Activated CD8-positive, alpha-beta memory T cell treated with anti-CD3 and anti-CD28 coated beads, Interleukin-2, amount 10 ng/mL, durations not matched to agents 7 days and 5 days (primary cell): ENCODE measurements around the gene CCSER1. TPM values are rescaled to one million over a fixed set of nuclear protein-coding genes. Genes with fewer than 3 reads are reported as not detected.
"Not testable (repeated sequence)": the region's sequence is repeated elsewhere in the genome, so short reads cannot be mapped to it uniquely, and the experiment has no call there.

Experiments
- ATAC-seq: fragments of 150-1000 bp; cut with Tn5 transposase; one replicate; pipeline ENCODE4 v1.10.0; 2021; ENCODE audit warnings: moderate library complexity
- CTCF ChIA-PET: fragments of 350-600 bp; sonication (Branson Sonifier 250); formaldehyde crosslinking; loops from one replicate; lab custom pipeline; 2021; ENCODE audit warnings: antibody characterized with exemption; lab: Charles Lee
- DNase-seq: peaks from one replicate; pipeline ENCODE4 v3.0.0-alpha.2; 2020
- H3K27ac Mint-ChIP-seq: one replicate; pipeline ENCODE4 v1.8.0; 2021; ENCODE audit warnings: mild to moderate bottlenecking, mixed read lengths
- H3K27me3 Mint-ChIP-seq: one replicate; pipeline ENCODE4 v1.8.0; 2021; ENCODE audit warnings: mixed read lengths
- H3K36me3 Mint-ChIP-seq: one replicate; pipeline ENCODE4 v1.8.0; 2021; ENCODE audit warnings: mild to moderate bottlenecking, mixed read lengths
- H3K4me1 Mint-ChIP-seq: one replicate; pipeline ENCODE4 v1.8.0; 2021; ENCODE audit warnings: mixed read lengths
- H3K4me3 Mint-ChIP-seq: one replicate; pipeline ENCODE4 v1.8.0; 2021; ENCODE audit warnings: mild to moderate bottlenecking, moderate library complexity, mixed read lengths
- H3K9me3 Mint-ChIP-seq: one replicate; pipeline ENCODE4 v1.8.0; 2022; ENCODE audit warnings: low read depth, mixed read lengths
- total RNA-seq, 2 experiments: library from RNA; stranded (reverse); gene quantifications; one replicate each; pipeline ENCODE4 v1.2.3, GENCODE V29; 2021

CCSER1 gene
- total RNA-seq, 2 experiments from 2014 or later: 0.16 TPM; not detected in 1

DNA sequence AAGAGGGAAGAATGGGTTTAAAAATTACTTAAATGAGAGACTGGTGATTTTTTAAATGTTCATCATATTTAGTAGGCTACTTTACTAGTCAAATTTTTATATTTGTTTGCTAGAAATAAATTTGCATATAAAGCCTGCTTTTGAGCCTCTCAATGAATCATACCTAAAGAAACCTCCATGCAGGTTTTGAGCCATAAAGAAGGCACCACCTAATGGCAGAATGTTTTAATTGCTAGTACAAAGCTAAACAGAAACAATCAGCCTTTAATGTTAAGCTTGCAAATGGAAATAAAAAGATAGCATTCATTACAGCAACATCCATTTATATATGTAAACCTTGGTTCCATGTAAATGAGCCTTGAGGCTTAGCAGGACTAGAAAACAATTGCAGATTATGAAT is 989.7 kb downstream of the CCSER1 start:
- CTCF ChIA-PET: no interaction called here
- H3K4me1 Mint-ChIP-seq: no peaks in the 10 kb centered on the region
- H3K27ac Mint-ChIP-seq: no peak overlapping the region
- no peak for ATAC-seq
- H3K27me3 Mint-ChIP-seq: no peaks in the 10 kb centered on the region
- H3K36me3 Mint-ChIP-seq: no peaks in the 10 kb centered on the region
- no peak overlapping the region for H3K4me3 Mint-ChIP-seq
- peaks cover 2% of the 10 kb centered on the region for H3K9me3 Mint-ChIP-seq
- no peak for DNase-seq

- Mint-ChIP-seq H3K9me3 (peaks cover 2% of the 10 kb centered on the region), H3K36me3 (no peaks in the 10 kb centered on the region)
Measured at GRCh38 chr4:91118597-91118996, 991.4 kb downstream of the CCSER1 start.

GRCh38 chr4:91123742-91124141 is 996.5 kb downstream of the CCSER1 start:
- Mint-ChIP-seq H3K4me3 (no peak overlapping the region), H3K9me3 (no peaks in the 10 kb centered on the region), H3K27me3 (no peaks in the 10 kb centered on the region), H3K36me3 (no peaks in the 10 kb centered on the region), H3K27ac (no peak overlapping the region), H3K4me1 (no peaks in the 10 kb centered on the region)
- CTCF ChIA-PET: no interaction called here
- DNase-seq (no peak), ATAC-seq (no peak)

More at GRCh38 chr4:91118597-91118996, 991.4 kb downstream of the CCSER1 start:
- ATAC-seq: no peak
- CTCF ChIA-PET: no interaction called here
- Mint-ChIP-seq H3K4me3 (no peak overlapping the region), H3K27ac (no peak overlapping the region), H3K27me3 (no peaks in the 10 kb centered on the region), H3K4me1 (no peaks in the 10 kb centered on the region)
- DNase-seq: no peak

GRCh38 chr4:91127192-91127591 is 1000.0 kb downstream of the CCSER1 start:
- H3K4me1 Mint-ChIP-seq: no peaks in the 10 kb centered on the region
- no peaks in the 10 kb centered on the region for H3K36me3 Mint-ChIP-seq
- no peaks in the 10 kb centered on the region for H3K27me3 Mint-ChIP-seq
- H3K27ac Mint-ChIP-seq: no peak overlapping the region
- no peak for DNase-seq
- ATAC-seq: no peak
- no peaks in the 10 kb centered on the region for H3K9me3 Mint-ChIP-seq
- CTCF ChIA-PET: no interaction called here
- H3K4me3 Mint-ChIP-seq: no peak overlapping the region

DNA sequence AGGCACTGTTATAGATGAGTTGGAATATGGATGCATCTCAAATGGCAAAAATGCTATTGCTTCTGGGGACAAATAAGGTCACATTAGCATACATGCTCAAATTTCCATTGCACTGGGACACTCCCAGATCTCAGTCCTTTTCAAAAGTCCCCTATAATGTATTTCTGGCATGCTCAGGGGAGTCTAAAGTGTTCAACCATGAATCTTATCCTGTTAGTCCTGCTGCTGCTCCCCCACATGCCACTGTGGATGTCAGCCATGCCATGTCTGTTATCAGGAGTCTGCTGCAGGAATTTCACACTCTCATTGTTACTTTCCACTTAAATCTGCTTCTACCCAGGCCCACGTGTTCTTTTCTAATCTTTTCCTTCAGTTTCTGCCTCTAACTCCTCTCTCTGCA is 1000.6 kb downstream of the CCSER1 start:
- Mint-ChIP-seq H3K4me1 (no peaks in the 10 kb centered on the region), H3K27ac (no peak overlapping the region), H3K9me3 (no peaks in the 10 kb centered on the region), H3K27me3 (no peaks in the 10 kb centered on the region), H3K4me3 (no peak overlapping the region), H3K36me3 (no peaks in the 10 kb centered on the region)
- DNase-seq (no peak), ATAC-seq (no peak)
- CTCF ChIA-PET: no interaction called here

DNA sequence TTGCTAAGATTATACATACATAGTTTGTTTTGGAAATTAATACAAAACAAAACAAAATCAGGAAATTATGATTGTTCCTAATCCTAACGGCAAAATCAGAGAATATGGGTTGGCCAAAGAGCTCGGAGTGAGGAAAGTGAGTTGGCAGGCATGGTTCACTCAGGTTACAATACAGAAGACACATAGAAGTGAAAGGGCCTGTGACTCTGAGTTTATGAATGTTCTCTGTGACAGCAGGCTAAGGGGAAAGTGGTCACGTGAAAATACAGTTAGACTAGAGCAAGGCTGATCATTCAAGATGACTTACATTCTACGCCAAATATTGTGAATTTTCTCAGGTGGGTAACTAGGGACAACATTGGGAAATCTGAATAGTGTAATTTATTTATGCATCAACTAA is 1001.3 kb downstream of the CCSER1 start:
- no peak overlapping the region for H3K27ac Mint-ChIP-seq

GRCh38 chr4:91147067-91147466 is 1019.9 kb downstream of the CCSER1 start:
- Mint-ChIP-seq H3K4me3 (no peak overlapping the region), H3K9me3 (no peaks in the 10 kb centered on the region), H3K27ac (no peak overlapping the region), H3K36me3 (no peaks in the 10 kb centered on the region), H3K27me3 (no peaks in the 10 kb centered on the region), H3K4me1 (no peaks in the 10 kb centered on the region)
- ATAC-seq (no peak), DNase-seq (no peak)
- CTCF ChIA-PET: no interaction called here

More for the DNA sequence above, 1001.3 kb downstream of the CCSER1 start:
- CTCF ChIA-PET: no interaction called here
- Mint-ChIP-seq H3K27me3 (no peaks in the 10 kb centered on the region), H3K36me3 (no peaks in the 10 kb centered on the region), H3K4me3 (no peak overlapping the region), H3K4me1 (no peaks in the 10 kb centered on the region), H3K9me3 (peaks cover 2% of the 10 kb centered on the region)
- ATAC-seq (no peak), DNase-seq (no peak)

- ATAC-seq, H3K27ac Mint-ChIP-seq, H3K36me3 Mint-ChIP-seq, CTCF ChIA-PET, H3K9me3 Mint-ChIP-seq, H3K4me1 Mint-ChIP-seq, DNase-seq, H3K27me3 Mint-ChIP-seq, H3K4me3 Mint-ChIP-seq: not testable (repeated sequence)
Measured at GRCh38 chr4:91154041-91154440, 1026.8 kb downstream of the CCSER1 start.

DNA sequence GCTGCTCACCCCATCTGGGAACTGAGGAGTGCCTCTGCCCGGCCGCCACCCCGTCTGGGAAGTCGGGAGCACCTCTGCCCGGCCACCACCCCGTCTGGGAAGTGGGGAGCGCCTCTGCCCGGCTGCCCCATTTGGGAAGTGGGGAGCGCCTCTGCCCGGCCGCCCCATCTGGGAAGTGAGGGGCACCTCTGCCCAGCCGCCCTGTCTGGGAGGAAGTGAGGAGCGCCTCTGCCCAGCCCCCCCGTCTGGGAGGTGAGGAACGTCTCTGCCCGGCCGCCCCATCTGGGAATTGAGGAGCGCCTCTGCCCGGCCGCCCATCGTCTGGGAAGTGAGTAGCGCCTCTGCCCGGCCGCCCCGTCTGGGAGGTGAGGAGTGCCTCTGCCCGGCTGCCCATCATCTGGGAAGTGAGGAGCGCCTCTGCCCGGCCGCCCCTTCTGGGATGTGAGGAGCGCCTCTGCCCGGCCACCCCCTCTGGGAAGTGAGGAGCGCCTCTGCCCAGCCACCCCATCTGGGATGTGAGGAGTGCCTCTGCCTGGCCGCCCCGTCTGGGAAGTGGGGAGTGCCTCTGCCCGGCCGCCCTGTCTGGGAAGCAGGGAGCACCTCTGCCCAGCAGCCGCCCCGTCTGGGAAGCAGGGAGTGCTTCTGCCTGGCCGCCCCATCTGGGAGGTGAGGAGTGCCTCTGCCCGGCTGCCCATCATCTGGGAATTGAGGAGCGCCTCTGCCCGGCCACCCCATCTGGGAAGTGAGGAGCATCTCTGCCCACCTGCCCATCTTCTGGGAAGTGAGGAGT is 1040.9 kb downstream of the CCSER1 start:
- H3K9me3 Mint-ChIP-seq, H3K4me3 Mint-ChIP-seq, CTCF ChIA-PET, H3K36me3 Mint-ChIP-seq, ATAC-seq, H3K27me3 Mint-ChIP-seq, DNase-seq, H3K27ac Mint-ChIP-seq, H3K4me1 Mint-ChIP-seq: not testable (repeated sequence)

DNA sequence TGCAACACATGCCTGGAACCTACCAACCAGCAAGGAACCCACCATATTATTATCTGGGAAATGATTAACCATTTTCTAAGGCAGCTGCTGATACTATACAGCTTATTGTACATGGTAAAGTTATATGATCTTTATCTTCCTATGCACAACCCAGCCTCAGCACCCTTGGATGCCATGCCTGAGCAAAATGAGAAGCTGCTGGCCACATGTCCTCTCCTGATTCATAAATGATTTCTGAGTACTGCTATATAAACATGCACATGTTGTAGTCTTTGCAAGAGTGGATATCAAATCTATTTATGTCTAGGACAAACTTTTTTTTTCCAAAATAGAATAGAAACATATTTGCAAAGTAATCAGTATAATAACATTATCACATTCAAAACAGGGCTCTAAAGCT is 1043.6 kb downstream of the CCSER1 start:
- DNase-seq (no peak), ATAC-seq (no peak)
- Mint-ChIP-seq H3K9me3 (peaks cover 2% of the 10 kb centered on the region), H3K27ac (no peak overlapping the region), H3K4me3 (no peak overlapping the region), H3K4me1 (no peaks in the 10 kb centered on the region), H3K27me3 (no peaks in the 10 kb centered on the region), H3K36me3 (no peaks in the 10 kb centered on the region)
- CTCF ChIA-PET: no interaction called here

GRCh38 chr4:91171217-91171616 is 1044.0 kb downstream of the CCSER1 start:
- Mint-ChIP-seq H3K27me3 (no peaks in the 10 kb centered on the region), H3K27ac (no peak overlapping the region), H3K36me3 (no peaks in the 10 kb centered on the region), H3K4me1 (no peaks in the 10 kb centered on the region), H3K4me3 (no peak overlapping the region), H3K9me3 (peaks cover 2% of the 10 kb centered on the region)
- no peak for ATAC-seq
- DNase-seq: no peak
- CTCF ChIA-PET: no interaction called here

- H3K27ac Mint-ChIP-seq, H3K4me1 Mint-ChIP-seq, DNase-seq, H3K27me3 Mint-ChIP-seq, ATAC-seq, H3K4me3 Mint-ChIP-seq, H3K9me3 Mint-ChIP-seq, H3K36me3 Mint-ChIP-seq: not testable (repeated sequence)
- CTCF ChIA-PET: interaction anchor here (0.6 kb wide), 1 partner anchor 91 kb away, joined by 3 read pairs; no protein-coding TSS in a partner anchor
Measured at GRCh38 chr4:91185061-91185460, 1057.9 kb downstream of the CCSER1 start.

- DNase-seq (no peak), ATAC-seq (no peak)
- Mint-ChIP-seq H3K4me3 (no peak overlapping the region), H3K27me3 (no peaks in the 10 kb centered on the region), H3K27ac (no peak overlapping the region), H3K4me1 (no peaks in the 10 kb centered on the region), H3K9me3 (no peaks in the 10 kb centered on the region), H3K36me3 (no peaks in the 10 kb centered on the region)
- CTCF ChIA-PET: no interaction called here
Measured at GRCh38 chr4:91198951-91199350, 1071.8 kb downstream of the CCSER1 start.

DNA sequence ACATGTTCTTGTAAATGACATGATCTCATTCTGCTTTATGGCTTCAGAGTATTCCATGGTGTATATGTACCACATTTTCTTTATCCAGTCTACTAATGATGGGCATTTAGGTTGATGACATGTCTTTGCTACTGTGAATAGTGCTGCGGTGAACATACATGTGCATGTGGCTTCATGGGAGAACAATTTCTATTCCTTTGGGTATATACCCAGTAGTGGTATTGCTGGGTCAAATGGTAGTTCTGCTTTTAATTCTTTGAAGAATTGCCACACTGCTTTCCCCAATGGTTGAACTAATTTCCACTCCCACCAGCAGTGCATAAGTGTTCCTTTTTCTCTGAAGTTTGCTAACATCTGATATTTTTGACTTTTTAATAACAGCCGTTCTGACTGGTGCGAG is 1080.3 kb downstream of the CCSER1 start:
- H3K4me1 Mint-ChIP-seq: no peaks in the 10 kb centered on the region
- ATAC-seq (no peak), DNase-seq (no peak)
- H3K36me3 Mint-ChIP-seq: no peaks in the 10 kb centered on the region
- no peak overlapping the region for H3K4me3 Mint-ChIP-seq
- peaks cover 5% of the 10 kb centered on the region for H3K9me3 Mint-ChIP-seq
- CTCF ChIA-PET: no interaction called here
- no peak overlapping the region for H3K27ac Mint-ChIP-seq
- H3K27me3 Mint-ChIP-seq: no peaks in the 10 kb centered on the region
